Measurements from ENCODE around the gene HLA-DQB1.

Gene HLA-DQB1

GRCh38 chr6:32624565-32624964 is 41.9 kb downstream of the HLA-DQB1 start:
- no peak for DNase-seq

DNA sequence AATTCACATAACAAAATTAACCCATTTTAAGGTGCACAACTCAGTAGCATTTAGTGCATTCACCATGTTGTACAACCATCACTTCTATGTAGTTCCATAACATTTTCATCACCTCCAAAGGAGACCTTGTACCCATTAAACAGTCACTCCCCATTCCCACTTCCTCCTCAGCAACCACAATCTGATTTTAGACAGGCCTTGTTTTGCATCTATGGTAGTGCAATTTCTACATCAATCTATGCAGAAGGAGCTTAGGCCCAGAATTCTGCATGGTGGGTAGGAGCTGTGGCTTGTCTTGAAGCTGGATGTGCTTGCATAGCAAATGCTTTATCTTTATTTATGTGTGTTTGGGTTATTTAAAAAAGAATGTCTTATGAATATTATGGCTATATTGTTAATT is 42.8 kb downstream of the HLA-DQB1 start:
- DNase-seq: no peak

DNA sequence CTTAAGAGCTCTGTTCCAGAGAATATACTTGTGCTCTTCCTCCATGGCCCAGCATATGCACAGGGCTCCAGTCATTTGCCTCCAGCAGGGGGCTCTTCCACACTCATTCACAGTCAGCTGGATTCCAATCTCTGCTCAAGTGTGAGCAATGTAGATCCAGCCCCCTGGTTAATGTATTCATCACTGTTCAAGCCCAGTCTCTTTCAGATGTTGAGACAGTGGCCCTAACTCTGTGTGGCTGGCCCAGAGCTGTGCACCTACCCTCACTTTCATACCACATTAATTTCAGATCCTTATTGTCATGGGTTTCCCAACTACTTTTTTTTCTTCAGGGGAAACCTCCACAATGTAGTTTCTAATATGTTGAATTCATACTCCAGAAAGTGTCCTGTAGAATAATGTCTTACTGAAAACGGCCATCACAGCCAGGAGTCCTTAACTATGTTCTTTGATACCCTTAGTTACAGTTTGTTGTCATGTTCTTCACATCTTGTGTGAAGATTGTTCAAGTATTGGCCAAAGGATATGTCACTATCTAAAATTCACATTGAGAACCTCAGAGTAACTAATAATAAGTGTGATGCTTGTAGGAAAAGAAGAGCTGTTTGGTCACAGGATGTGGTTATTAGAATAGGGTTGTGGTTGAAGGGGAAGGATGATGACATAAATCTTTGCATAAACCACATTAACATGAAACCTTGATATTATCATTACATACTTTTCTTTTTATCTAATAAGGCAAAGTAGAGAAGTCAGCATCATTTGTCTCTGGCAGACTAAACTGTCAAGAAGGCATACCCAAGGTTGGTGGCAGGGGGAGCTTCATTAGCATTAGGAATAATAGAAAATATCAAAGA is 43.7 kb downstream of the HLA-DQB1 start:
- no peak for DNase-seq

- no peak for DNase-seq
Measured at GRCh38 chr6:32621372-32621771, 45.1 kb downstream of the HLA-DQB1 start.

- no peak for DNase-seq
Measured at GRCh38 chr6:32617751-32618150, 48.7 kb downstream of the HLA-DQB1 start.

DNA sequence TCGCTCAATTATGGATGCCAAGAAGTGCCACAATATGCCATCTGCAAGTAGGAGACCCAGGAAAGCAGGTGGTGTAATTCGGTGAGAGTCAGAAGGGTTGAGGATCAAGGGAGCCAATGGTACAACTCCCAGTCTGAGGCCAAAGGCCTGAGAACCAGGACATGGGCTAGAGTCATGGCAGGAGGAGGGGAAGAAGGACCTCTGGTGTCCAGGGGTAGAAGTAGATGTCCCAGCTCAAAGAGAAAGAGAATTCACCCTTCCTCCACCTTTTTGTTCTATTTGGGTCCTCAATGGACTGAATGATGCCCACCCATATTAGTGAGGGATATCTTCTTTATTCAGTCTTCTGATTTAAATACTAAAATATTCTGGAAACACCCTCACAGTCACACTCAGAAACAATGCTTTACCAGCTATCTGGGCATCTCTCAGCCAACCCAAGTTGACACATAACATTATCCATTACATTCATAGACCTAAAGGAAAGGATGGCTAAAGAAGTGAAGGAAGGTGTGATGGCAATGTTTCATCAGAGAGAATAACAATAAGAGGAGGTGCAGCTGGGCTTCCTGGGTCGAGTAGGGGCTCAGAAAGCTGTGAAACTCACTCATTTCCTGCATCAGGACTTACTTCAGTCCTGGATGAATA is 50.4 kb downstream of the HLA-DQB1 start:
- DNase-seq: no peak

DNA sequence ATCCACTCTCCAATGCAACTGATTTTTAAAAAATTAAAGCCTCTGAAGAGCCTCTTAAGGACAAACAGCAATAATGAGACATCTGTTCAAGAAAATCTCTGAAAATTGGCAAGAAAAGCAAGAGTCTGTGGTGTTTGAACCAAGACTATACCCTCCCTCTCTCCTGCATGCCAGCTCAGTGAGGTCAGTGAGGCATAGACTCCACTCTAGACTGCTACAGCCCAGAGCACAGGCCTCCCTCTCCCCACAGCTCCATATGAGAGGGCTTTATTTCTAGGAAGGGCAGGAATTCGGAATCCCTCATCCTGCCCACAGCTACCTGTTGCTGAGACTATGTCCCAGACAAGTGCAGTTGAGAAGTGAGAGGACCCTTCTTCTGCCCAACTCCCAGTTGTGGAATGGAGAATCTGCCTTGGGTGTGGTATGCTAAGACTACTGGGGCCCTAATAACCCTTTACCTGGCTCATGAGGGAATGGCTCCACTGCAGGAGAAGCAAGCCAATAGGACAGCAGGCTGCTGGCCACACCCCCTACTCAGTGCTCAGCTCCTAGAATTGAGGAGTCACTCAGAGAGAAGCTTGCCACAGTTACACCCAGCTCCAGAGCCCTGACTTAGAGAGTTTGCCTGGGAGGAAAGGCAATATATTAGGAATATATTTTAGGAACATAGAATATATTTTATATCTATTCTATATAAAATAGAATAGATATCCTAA is 51.9 kb downstream of the HLA-DQB1 start:
- DNase-seq: no peak

DNA sequence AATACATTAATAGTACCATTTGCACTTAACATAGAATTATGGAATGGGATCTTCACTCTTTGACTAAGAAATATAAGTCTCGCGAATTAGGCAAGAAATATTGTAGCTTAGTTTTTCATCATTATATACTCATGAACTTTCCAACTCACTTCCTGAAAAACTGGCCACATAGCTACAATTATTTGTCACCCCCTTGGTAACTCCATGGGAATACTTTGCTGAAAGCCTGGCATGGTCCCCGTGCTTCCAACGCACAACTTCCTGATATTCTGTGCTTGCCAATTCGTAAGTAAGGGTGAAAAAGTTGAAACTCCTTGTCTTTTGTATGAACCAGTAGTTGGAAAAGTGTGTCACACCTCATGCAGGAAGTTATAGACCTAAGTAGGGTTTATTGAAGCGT is 53.0 kb downstream of the HLA-DQB1 start:
- no peak for DNase-seq

GRCh38 chr6:32610682-32611296 is 55.7 kb downstream of the HLA-DQB1 start:
- DNase-seq: no peak

DNA sequence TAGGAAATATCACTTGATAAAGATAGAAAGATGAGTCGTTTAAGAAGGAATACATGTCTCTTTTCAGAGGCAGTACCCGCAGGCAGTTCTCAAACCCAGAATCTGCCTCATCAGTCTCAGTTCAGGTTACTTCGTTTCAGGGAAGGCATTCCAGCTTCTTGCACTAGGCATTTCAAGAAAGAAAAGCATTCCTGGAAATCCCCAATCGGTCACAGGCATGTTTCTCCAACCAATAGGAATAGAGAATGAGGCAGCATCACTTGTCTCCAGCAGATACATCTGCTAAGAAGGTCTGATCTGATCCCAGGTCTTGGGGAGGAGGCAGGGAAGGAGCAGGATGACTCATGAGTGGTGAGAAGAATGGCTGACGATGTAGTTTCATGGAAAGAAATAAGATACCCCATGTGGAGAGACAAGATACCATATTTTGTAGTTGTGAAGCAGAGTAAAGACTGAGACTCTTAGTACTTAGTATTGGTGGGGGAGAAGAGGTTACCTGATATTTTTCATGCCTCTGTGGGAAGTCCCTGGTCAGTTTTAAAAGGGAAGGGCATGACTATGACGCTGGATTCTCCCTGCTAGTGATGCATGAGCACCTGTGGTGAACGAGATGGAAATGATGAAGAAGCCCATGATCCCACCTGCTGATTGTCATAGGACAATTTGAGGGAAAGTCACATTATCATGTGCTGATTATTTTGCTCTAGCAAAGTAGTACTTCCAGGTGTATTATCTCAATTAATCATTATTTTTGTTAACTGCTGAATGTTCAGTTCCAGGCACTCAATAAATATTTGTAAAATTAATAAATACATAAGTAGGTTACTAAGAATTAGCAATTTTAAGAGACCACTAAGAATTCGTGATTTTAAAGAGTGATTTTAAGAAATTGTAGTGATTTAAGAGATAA is 56.5 kb downstream of the HLA-DQB1 start:
- no peak for DNase-seq
